ENCODE data around the gene ARSG. TPM values are rescaled to one million over a fixed set of nuclear protein-coding genes. Genes with fewer than 3 reads are reported as not detected.

ARSG gene
- total and polyA plus RNA-seq, 2 of the 8 experiments (the other 6 are each of a cell fraction or from before 2014, with no cell fraction given): 3.3 to 4.0 TPM

GRCh38 chr17:68431045-68431608 lies 139.8 kb downstream of the ARSG start:
- Histone ChIP-seq H3K23me2 (ENCODE audit: low read depth, low read length) (no peaks in the 10 kb centered on the region), H3K36me3 (ENCODE audit: control insufficient read depth in 2 of 4, insufficient read depth in 4 of 4, low read length in 3 of 4) (peaks cover 0 to 3% (median 1%) of the 10 kb centered on the region in 4 experiments; a peak in 5 of 8 replicates), H3K18ac (ENCODE audit: extremely low read depth, low read length) (no peak overlapping the region), H3K27ac (ENCODE audit: low read depth, low read length) (no peak overlapping the region), H4K8ac (ENCODE audit: extremely low read depth, insufficient read depth, low read length) (no peak overlapping the region), H3K4me2 (ENCODE audit: insufficient read depth in 1 of 2, low read depth in 2 of 2, low read length in 2 of 2) (no peak overlapping the region), H3K9me3 (ENCODE audit: insufficient read depth in 2 of 2, low read depth in 1 of 2, low read length in 1 of 2) (no peaks in the 10 kb centered on the region), H3K56ac (replicated peaks; ENCODE audit: insufficient read length, low read depth, low read length) (no peak overlapping the region), H3K79me1 (ENCODE audit: low read depth, low read length) (no peaks in the 10 kb centered on the region), H3K23ac (ENCODE audit: insufficient read length) (no peak overlapping the region), H2BK15ac (ENCODE audit: low read length) (no peak overlapping the region), H4K5ac (ENCODE audit: insufficient read length, low read depth, low read length) (no peak overlapping the region), H3K9ac (replicated peaks in 1 of 4; ENCODE audit: extremely low read depth in 1 of 4, low read depth in 3 of 4, low read length in 3 of 4) (no peak overlapping the region), H3K4ac (replicated peaks; ENCODE audit: insufficient read length, low read depth, low read length) (no peak overlapping the region), H2BK120ac (replicated peaks; ENCODE audit: low read depth, low read length) (no peak overlapping the region), H3K4me3 (ENCODE audit: extremely low read depth in 1 of 4, insufficient read depth in 2 of 4, low read depth in 3 of 4, low read length in 4 of 4) (no peak overlapping the region), H3K79me2 (ENCODE audit: control insufficient read depth in 1 of 2, insufficient read depth in 2 of 2, low read length in 2 of 2) (no peaks in the 10 kb centered on the region), H2BK5ac (ENCODE audit: low read depth, low read length) (no peak overlapping the region), H3K14ac (ENCODE audit: insufficient read length) (no peak overlapping the region), H3K4me1 (replicated peaks in 1 of 4; ENCODE audit: control insufficient read depth in 3 of 4, insufficient read depth in 4 of 4, low read length in 3 of 4) (peaks cover 0 to 4% (median 0%) of the 10 kb centered on the region in 4 experiments; a peak in 1 of 7 replicates), H2AFZ (ENCODE audit: low read length) (no peak overlapping the region), H4K91ac (replicated peaks; ENCODE audit: insufficient read length, low read length) (no peak overlapping the region), H4K20me1 (replicated peaks in 1 of 2; ENCODE audit: control insufficient read depth in 1 of 2, insufficient read depth in 2 of 2, low read length in 2 of 2) (no peaks in the 10 kb centered on the region), H2BK12ac (ENCODE audit: low read depth, low read length) (no peak overlapping the region), H2BK20ac (ENCODE audit: low read length) (no peak overlapping the region), H2AK5ac (ENCODE audit: low read depth, low read length) (no peak overlapping the region), H3K27me3 (replicated peaks in 1 of 4; ENCODE audit: control insufficient read depth in 3 of 4, extremely low read depth in 1 of 4, insufficient read depth in 3 of 4, low read length in 3 of 4) (no peaks in the 10 kb centered on the region)
- WGBS, 2 experiments (ENCODE audit: extremely low coverage in 1 of 2, insufficient coverage in 1 of 2, insufficient read length in 1 of 2, insufficient replicate concordance in 2 of 2, low coverage in 1 of 2, low lambda C conversion rate in 2 of 2, missing lambda C conversion rate in 1 of 2): 89% methylated on average over 13 of the region's 13 CpGs; no CpG with 5 or more reads in 1 of the 2 experiments
- POLR2A ChIA-PET (ENCODE audit: partially characterized antibody): no interaction called here
- FAIRE-seq (no peak), DNase-seq (ENCODE audit: low read depth in 1 of 2, low spot score in 2 of 2) (no peak)
- CTCF ChIA-PET (ENCODE audit: partially characterized antibody): interaction anchor here (0.9 to 9.3 kb wide), 24 partner anchors 9 to 258 kb away, joined by 3 to 98 read pairs (median 4); partner anchors contain the start of genes ARSG and SLC16A6
- TF ChIP-seq USF2 (IDR thresholded peaks at IDR 0.05; ENCODE audit: low read length) (no peak), POU5F1 (IDR thresholded peaks at IDR 0.05; ENCODE audit: low read depth, low read length) (no peak), HDAC2 (IDR thresholded peaks at IDR 0.05; ENCODE audit: borderline replicate concordance in 1 of 2, low read depth in 2 of 2, low read length in 2 of 2) (no peak), EGR1 (IDR thresholded peaks at IDR 0.05; ENCODE audit: borderline replicate concordance, low read depth, low read length) (no peak)

Data from H1 (cell line).